ENCODE results near the gene IL36A.

Gene IL36A

GRCh38 chr2:113007250-113007649, 2.0 kb downstream of the IL36A start:
- no peak for DNase-seq

GRCh38 chr2:113009622-113010021, 4.4 kb downstream of the IL36A start:
- no peak for DNase-seq

- DNase-seq = no peak
Observed at GRCh38 chr2:113010088-113010487, 4.8 kb downstream of the IL36A start.

GRCh38 chr2:113011108-113011507, 5.8 kb downstream of the IL36A start:
- peak; percentile 10 for DNase-seq

- no peak for DNase-seq
Observed at GRCh38 chr2:113012436-113013335, 7.4 kb downstream of the IL36A start.

GRCh38 chr2:113013336-113013661, 8.0 kb downstream of the IL36A start:
- no peak for DNase-seq

- no peak for DNase-seq
Observed at GRCh38 chr2:113014067-113014466, 8.8 kb downstream of the IL36A start.

- DNase-seq = no peak
Observed at GRCh38 chr2:113015042-113015441, 9.8 kb downstream of the IL36A start.

GRCh38 chr2:113015655-113016054, 10.4 kb downstream of the IL36A start:
- DNase-seq = no peak

- no peak for DNase-seq
Observed at GRCh38 chr2:113018509-113018908, 13.2 kb downstream of the IL36A start.

GRCh38 chr2:113021312-113021711, 16.1 kb downstream of the IL36A start:
- no peak for DNase-seq

- no peak for DNase-seq
Observed at GRCh38 chr2:113024764-113025163, 19.5 kb downstream of the IL36A start.

- DNase-seq = peak; percentile 83
Observed at GRCh38 chr2:113025737-113026136, 20.5 kb downstream of the IL36A start.

- DNase-seq = no peak
Observed at GRCh38 chr2:113027691-113028090, 22.4 kb downstream of the IL36A start.

- peak; percentile 30 for DNase-seq
Observed at GRCh38 chr2:113028112-113028511, 22.9 kb downstream of the IL36A start.

- DNase-seq = peak; percentile 49
Observed at GRCh38 chr2:113032737-113033136, 27.5 kb downstream of the IL36A start.

GRCh38 chr2:113034016-113034415, 28.8 kb downstream of the IL36A start:
- DNase-seq = no peak

- DNase-seq = no peak
Observed at GRCh38 chr2:113036763-113037162, 31.5 kb downstream of the IL36A start.

GRCh38 chr2:113038291-113038690, 33.0 kb downstream of the IL36A start:
- peak; percentile 68 for DNase-seq

GRCh38 chr2:113039158-113039557, 33.9 kb downstream of the IL36A start:
- DNase-seq = no peak

- DNase-seq = peak; percentile 73
Observed at GRCh38 chr2:113039719-113040118, 34.5 kb downstream of the IL36A start.

GRCh38 chr2:113041871-113042270, 36.6 kb downstream of the IL36A start:
- DNase-seq = no peak

GRCh38 chr2:113046465-113046864, 41.2 kb downstream of the IL36A start:
- no peak for DNase-seq

GRCh38 chr2:113050921-113051895, 45.9 kb downstream of the IL36A start:
- DNase-seq = no peak
